HG03354 (cell line): Measurements from ENCODE around the gene GATAD2A.
A peak's percentile ranks its signal among the peaks of the same experiment; 100 is the strongest.
"Not testable (repeated sequence)": the region's sequence is repeated elsewhere in the genome, so short reads cannot be mapped to it uniquely, and the experiment has no call there.

Experiments
- ATAC-seq: cut with Tn5 transposase; IDR thresholded peaks from one replicate; pipeline ENCODE4 v1.9.1; 2021; ENCODE audit warnings: mild to moderate bottlenecking; ENCODE audit not compliant: unreplicated experiment, poor library complexity, severe bottlenecking

Gene GATAD2A

GRCh38 chr19:19404879-19405860, at the start of gene GATAD2A:
TSS of gene GATAD2A (plus strand) at chr19:19405675. CDS start at chr19:19465346, 59,671 bp downstream.
- peak; percentile 74 for ATAC-seq

DNA sequence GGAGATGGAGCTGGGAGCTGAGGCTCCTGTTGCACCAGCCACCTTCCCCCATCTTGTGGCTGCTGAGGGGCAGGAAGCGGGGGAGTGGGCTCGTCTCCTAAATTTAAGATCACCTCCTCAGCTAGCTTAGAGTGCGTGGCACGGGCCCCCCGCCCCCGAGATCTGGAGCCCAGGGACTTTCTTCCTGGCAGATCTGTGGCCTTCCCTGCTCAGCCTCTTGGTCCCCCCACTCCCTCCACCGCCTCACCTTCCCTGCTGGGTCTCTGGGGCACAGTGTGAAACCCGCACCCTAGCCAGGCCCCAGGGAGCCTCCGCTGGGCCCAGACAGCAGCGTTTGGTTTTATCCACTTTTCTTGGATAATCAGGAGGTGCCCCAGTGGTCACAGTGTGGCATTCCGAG, 49.0 kb upstream of the GATAD2A start:
- no peak for ATAC-seq

GRCh38 chr19:19356901-19357566, 48.4 kb upstream of the GATAD2A start:
- ATAC-seq, result no peak

DNA sequence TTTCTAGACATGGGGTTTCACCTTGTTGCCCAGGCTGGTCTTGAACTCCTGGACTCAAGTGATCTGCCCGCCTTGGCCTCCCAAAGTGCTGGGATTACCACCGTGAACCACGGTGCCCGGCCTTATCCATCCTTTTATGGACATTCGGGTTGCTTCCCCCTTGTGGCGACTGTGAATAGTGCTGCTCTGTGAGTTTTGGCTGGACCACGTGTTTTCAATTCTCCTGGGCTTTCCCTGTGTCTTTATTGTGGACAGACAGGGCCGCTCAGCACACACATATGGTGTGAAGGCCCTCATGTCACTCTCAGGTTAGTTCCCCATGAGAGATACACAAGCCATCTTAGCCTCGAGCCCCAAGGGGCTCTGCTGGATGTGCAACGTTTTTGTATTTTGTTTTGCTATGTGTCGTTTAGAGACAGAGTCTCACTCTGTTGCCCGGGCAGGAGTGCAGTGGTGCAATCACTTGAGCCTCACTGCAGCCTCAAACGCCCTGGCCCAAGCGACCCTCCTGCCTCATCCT, 44.3 kb upstream of the GATAD2A start:
- ATAC-seq, result peak; percentile 67

DNA sequence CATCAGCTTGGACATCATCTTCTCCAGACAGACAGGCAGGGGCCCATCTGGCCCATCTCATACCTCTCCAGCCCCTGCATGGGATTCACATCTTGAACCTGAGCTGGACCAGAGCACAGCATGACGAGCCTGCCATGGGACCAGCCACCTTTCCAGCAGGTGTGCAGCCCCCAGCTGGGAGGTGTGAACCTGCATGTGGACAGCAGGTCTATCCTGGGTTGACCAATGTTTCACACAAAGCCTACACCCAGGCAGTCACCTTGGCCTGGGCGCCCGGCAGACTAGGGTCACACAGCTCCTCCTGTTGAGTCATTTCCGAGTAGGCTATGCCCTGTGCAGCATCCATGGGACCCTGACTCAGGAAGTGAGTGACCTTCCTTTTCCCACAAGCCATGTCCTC, 43.4 kb upstream of the GATAD2A start:
- no peak for ATAC-seq

GRCh38 chr19:19366434-19367396, 38.8 kb upstream of the GATAD2A start:
- ATAC-seq, result peak; percentile 71

DNA sequence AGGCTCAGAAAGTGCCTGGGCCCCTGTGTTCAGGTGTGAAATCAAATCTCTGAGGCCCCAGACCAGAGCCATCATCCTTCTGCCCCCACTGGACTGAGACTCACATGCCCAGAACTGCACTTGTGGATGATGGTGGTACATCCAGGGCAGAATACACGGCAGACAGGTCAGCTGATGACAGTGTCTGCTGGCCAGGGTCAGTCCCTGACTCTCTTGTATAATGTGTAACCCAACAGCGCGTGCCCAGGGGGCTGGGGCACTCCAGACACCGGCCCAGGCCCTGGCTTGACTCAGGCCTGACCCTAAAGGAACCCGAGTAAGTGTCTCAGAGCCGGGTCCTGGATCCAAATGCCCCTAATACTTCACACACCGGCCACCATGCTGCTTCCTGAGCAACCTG, 37.4 kb upstream of the GATAD2A start:
- ATAC-seq, result no peak

DNA sequence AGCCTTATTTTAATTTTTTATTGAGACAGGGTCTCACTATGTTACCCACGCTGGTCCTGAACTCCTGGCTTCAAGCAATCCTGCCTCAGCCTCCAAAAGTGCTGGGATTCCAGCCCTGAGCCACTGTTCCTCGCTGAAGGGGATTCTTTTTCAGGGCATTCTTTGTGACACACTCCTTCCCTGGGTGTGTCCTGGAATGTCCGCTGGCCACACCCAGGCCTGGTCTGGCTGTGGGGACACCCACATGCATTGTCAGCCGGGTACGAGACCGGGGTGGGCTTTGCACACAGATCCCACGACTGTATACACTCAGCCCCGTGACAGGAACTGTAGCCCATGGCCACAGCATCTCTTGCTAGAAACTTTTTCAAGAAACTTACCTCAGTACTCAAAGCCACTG, 34.4 kb upstream of the GATAD2A start:
- no peak for ATAC-seq

DNA sequence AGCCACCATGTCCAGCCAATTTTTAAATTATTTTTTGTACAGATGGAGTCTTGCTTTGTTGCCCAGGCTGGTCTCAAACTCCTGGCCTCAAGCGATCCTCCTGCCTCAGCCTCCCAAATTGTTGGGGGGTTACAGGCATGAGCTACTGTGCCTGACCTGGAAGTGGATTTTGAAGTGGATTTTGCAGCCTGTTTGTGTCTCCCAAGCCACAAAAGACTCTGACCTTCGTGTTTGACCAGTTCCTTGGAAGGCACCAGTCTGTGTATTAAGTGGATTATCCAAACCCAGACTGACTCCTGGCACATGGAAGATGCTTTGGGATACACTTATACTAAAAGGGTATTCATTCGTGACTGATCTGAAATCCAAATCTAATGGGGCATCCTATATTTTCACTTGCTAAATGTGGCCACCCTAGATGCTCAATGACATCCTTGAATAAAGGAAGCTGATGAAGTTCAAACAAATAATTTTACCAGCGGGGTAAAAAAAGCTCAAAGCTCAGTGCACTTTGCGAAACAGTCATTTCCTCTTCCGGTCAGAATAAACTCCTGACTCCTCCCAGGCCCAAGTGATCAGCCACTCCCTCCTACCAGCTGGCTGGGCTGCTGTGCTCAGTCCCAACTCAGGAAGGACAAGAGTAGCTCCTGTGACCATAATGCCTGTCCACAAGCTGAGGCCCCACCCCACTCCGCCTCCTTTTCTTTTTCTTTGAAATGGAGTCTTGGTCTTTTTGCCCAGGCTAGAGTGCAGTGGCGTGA, 32.6 kb upstream of the GATAD2A start:
- ATAC-seq, result peak; percentile 95

- no peak for ATAC-seq
These were observed 25.9 kb upstream of the GATAD2A start for GRCh38 chr19:19379527-19379926.

GRCh38 chr19:19380316-19380715, 25.2 kb upstream of the GATAD2A start:
- ATAC-seq, result not testable (repeated sequence)

- ATAC-seq, result no peak
These were observed 24.2 kb upstream of the GATAD2A start for GRCh38 chr19:19381007-19381926.

DNA sequence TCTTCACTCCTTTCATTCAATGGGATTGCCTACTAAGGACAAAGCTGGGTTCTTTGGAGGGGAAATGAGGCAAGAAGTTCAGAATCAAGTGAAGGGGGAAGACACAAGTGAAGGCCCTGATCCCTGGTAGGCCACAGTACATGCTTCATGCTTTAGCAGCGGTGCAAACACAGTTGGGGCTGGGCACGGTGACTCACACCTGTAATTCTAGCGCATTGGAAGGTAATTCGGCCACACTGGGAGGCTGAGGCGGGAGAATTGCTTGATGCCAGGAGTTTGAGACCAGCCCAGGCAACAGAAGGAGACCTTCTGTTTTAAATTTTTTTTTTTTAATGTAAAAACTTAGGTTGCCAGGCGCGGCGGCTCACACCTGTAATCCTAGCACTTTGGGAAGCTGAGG, 23.4 kb upstream of the GATAD2A start:
- ATAC-seq, result no peak

- ATAC-seq, result no peak
These were observed 21.0 kb upstream of the GATAD2A start for GRCh38 chr19:19384486-19384885.

GRCh38 chr19:19385131-19385895, 20.2 kb upstream of the GATAD2A start:
- peak; percentile 91 for ATAC-seq

DNA sequence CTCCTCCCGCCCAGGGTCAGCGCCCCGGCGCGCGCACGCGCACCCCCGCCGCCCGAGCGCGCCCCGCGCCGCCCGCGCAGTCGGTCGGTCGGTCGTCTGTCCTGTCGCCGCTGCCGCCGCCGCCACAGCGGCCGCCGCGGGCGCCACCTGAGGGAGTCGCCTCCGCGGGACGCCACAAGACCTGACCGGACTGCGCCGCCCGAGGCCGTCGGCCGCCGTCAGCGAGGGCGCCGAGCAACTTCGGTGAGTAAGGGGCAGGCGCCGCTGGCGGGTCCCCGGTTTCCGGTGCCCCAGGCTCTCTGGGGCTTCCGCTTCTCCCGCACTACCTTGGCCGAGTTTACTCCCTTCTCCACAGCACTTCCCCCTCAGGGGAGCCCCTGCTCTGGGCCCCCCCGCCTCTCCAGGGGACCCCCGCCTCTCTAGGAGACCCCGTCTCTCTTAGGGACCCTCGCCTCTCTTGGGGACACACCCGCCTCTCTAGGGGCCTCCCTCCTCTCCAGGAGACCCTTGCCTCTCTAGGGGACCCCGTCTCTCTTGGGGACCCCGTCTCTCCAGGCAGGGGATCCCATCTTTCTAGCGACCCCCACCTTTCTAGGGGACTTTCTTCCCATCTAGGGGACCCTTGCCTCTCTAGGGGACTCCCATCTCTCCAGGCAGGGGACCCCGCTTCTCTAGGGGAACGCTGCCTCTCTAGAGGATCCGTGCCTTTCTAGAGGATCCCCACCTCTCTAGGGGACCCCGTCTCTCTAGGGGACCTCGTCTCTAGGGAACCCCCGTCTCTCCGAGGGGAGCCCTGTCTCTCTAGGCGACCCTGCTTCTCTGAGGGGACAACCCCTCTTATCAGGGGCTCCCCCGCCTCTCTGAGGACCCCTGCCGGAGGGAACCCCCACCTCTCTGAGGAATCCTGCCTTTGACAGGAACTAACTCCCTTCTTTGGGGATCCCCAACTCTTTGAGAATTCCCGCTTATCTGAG, 19.3 kb upstream of the GATAD2A start:
- ATAC-seq, result peak; percentile 37
